B cell (primary cell): Measurements from ENCODE around the gene CACNB4. TPM values are rescaled to one million over a fixed set of nuclear protein-coding genes. Genes with fewer than 3 reads are reported as not detected.

Source experiments
- ATAC-seq: fragments of 200-7000 bp; cut with Tn5 transposase; one replicate; pipeline ENCODE4 v1.10.0; 2021; ENCODE audit warnings: low read depth, mild to moderate bottlenecking, moderate number of reproducible peaks, moderate library complexity
- CTCF ChIA-PET: fragments of 350-600 bp; sonication (Branson Sonifier 250); formaldehyde crosslinking; loops from one replicate; lab custom pipeline; 2021; ENCODE audit warnings: antibody characterized with exemption, inconsistent platforms; lab: Charles Lee
- POLR2A ChIA-PET: fragments of 350-600 bp; sonication (Branson Sonifier 250); formaldehyde crosslinking; loops from one replicate; lab custom pipeline; 2021; ENCODE audit warnings: antibody characterized with exemption; lab: Charles Lee
- DNase-seq: peaks from one replicate; pipeline ENCODE4 v3.0.0; 2013
- H2AFZ ChIP-seq: 2 replicates; pipeline ENCODE4 v1.6.1; 2012; ENCODE audit warnings: mild to moderate bottlenecking, low read depth, low read length; ENCODE audit not compliant: insufficient read depth, poor library complexity, severe bottlenecking
- H3K27ac ChIP-seq, 2 donors: 1 replicate in 1 of 2; 2 replicates in 1 of 2; pipeline ENCODE4 v1.5.1; 2012 to 2013; ENCODE audit warnings: low read length in 2 of 2, mild to moderate bottlenecking in 2 of 2, moderate library complexity in 1 of 2
- H3K27me3 ChIP-seq, 4 experiments: fragments of 200-600 bp in 1 of 4; sonication (generic) in 1 of 4; replicated peaks in 1 of 4; 1 replicate in 2 of 4; 2 replicates in 2 of 4; pipeline versions ENCODE4 v1.6.1 to v1.7.0; 2013 to 2016; ENCODE audit warnings: low read length in 3 of 4, mild to moderate bottlenecking in 2 of 4, mixed read lengths in 1 of 4, moderate library complexity in 1 of 4; ENCODE audit not compliant: insufficient read depth in 4 of 4, control insufficient read depth in 3 of 4; ENCODE audit errors: control extremely low read depth in 1 of 4
- H3K36me3 ChIP-seq, 2 experiments: replicated peaks in 1 of 2; 1 replicate in 1 of 2; 2 replicates in 1 of 2; pipeline versions ENCODE4 v1.6.1 to v1.7.1; 2013; ENCODE audit warnings: low read length in 1 of 2; ENCODE audit not compliant: insufficient read depth in 2 of 2, control insufficient read depth in 1 of 2; ENCODE audit errors: control extremely low read depth in 1 of 2, extremely low read depth in 1 of 2
- H3K4me1 ChIP-seq, 2 donors: fragments of 200-600 bp in 1 of 2; sonication (generic) in 1 of 2; 1 replicate in 1 of 2; 2 replicates in 1 of 2; pipeline versions ENCODE4 v1.5.1 to v1.6.1; 2013 to 2017; ENCODE audit warnings: low read length in 2 of 2; ENCODE audit not compliant: control insufficient read depth in 2 of 2, insufficient read depth in 2 of 2
- H3K4me2 ChIP-seq: replicated peaks from 2 replicates; pipeline ENCODE3; 2012; ENCODE audit warnings: mild to moderate bottlenecking, low read depth, low read length; ENCODE audit not compliant: poor library complexity, severe bottlenecking
- H3K4me3 ChIP-seq, 5 experiments: fragments of 200-600 bp in 1 of 5; sonication (generic) in 1 of 5; 1 replicate in 3 of 5; 2 replicates in 2 of 5; pipeline versions ENCODE4 v1.5.1 to v1.7.0; 2011 to 2016; ENCODE audit warnings: low read length in 4 of 5, mild to moderate bottlenecking in 4 of 5, low read depth in 2 of 5, control low read depth in 1 of 5, moderate library complexity in 1 of 5; ENCODE audit not compliant: insufficient read depth in 1 of 5; ENCODE audit errors: control extremely low read depth in 1 of 5, extremely low read depth in 1 of 5
- H3K79me2 ChIP-seq: fragments of 200-600 bp; sonication (generic); one replicate; pipeline ENCODE4 v1.6.0; 2016; ENCODE audit warnings: low read length; ENCODE audit not compliant: control insufficient read depth, insufficient read depth
- H3K9ac ChIP-seq: fragments of 200-600 bp; sonication (generic); 2 replicates; pipeline ENCODE4 v1.6.1; 2017; ENCODE audit warnings: mild to moderate bottlenecking, low read length, moderate library complexity
- H3K9me3 ChIP-seq, 3 donors: one replicate each; pipeline versions ENCODE4 v1.6.1 to v1.7.1; 2013; ENCODE audit warnings: low read length in 2 of 3; ENCODE audit not compliant: control insufficient read depth in 2 of 3, insufficient read depth in 1 of 3; ENCODE audit errors: control extremely low read depth in 1 of 3
- H4K20me1 ChIP-seq: 2 replicates; pipeline ENCODE4 v1.6.0; 2012; ENCODE audit warnings: mild to moderate bottlenecking, low read length; ENCODE audit not compliant: insufficient read depth, control insufficient read depth, poor library complexity, severe bottlenecking
- H3K27ac Mint-ChIP-seq: one replicate; pipeline ENCODE4 v1.8.0; 2021; ENCODE audit warnings: mixed read lengths
- H3K27me3 Mint-ChIP-seq: one replicate; pipeline ENCODE4 v1.8.0; 2021; ENCODE audit warnings: mixed read lengths
- H3K4me1 Mint-ChIP-seq: one replicate; pipeline ENCODE4 v1.8.0; 2021; ENCODE audit warnings: mixed read lengths
- H3K4me3 Mint-ChIP-seq: one replicate; pipeline ENCODE4 v1.8.0; 2021; ENCODE audit warnings: mixed read lengths
- H3K9me3 Mint-ChIP-seq: one replicate; pipeline ENCODE4 v1.8.0; 2022; ENCODE audit warnings: mixed read lengths; ENCODE audit not compliant: insufficient read depth
- EZH2 ChIP-seq: IDR thresholded peaks from 2 replicates; pipeline ENCODE4 v1.6.1; 2012; ENCODE audit warnings: borderline replicate concordance, low read depth, mild to moderate bottlenecking, moderate library complexity, low read length; ENCODE audit not compliant: insufficient read depth, poor library complexity, severe bottlenecking
- WGBS: methylation state at CpG from one replicate; pipeline ENCODE4 v1.1.5; 2013; ENCODE audit warnings: missing lambda C conversion rate; ENCODE audit not compliant: insufficient coverage; 5-methylcytosine and 5-hydroxymethylcytosine counted together
- intact Hi-C: fragments of 100-400 bp; cut with micrococcal nuclease; formaldehyde crosslinking; loops from one replicate; pipeline ENCODE4 v1.10.0; 2022
- polyA plus RNA-seq: library from polyadenylated mRNA; depleted of rRNA; stranded (reverse); fragments of >200 nt; gene quantifications from 2 replicates; pipeline ENCODE4 v1.2.3, GENCODE V29; 2012
- total RNA-seq, 2 donors: library from RNA; stranded (reverse); fragments of 120-200 nt in 1 of 2; gene quantifications; 1 replicate in 1 of 2; 2 replicates in 1 of 2; pipeline versions ENCODE4 v1.2.3 to v1.2.4, GENCODE V29; 2013 to 2022
- TF ChIP-seq, protein P1 (sequence below): fragments of 200-600 bp; IDR thresholded peaks from one replicate; pipeline ENCODE4 v1.8.0; 2022; ENCODE audit warnings: antibody characterized with exemption, mild to moderate bottlenecking

CACNB4 gene
- total and polyA plus RNA-seq, 2 donors (not counting 1 experiment from before 2014, with no cell fraction given): 0.12 to 1.4 TPM

DNA sequence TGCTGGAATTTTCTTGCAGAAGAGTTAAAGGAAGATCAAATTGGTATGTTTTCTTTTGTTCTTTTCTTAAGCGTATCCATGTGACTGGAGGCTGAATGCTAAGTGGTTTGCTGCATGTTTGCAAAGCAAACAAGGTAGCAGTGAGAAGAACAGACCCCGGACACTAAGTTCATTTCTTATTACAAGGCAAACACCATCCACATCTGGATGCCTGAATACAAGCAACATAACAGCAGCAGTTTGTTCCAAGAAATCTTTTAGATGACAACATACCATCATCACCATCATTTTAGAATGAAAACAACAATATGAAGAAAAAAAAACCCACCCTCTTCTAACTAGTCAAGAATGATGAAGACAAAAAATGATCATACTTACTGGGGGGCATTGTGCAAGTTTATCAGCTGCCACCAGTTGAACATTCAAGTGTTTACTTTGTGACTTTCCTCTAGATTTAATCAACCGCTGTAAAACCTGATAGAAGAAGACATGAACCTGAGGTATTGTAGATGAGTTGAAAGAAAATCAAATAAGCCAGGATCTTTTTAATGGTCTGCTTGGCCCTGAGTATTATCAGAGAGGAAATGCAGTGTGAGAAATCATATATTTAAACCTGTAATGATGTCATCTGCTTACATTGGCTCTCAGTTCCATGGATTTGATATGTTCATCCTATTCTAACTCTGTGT, 245.6 kb downstream of the CACNB4 start:
- Histone ChIP-seq H3K36me3 (no peaks in the 10 kb centered on the region), H3K4me3 (no peak overlapping the region), H3K79me2 (no peaks in the 10 kb centered on the region), H2AFZ (no peak overlapping the region), H4K20me1 (no peaks in the 10 kb centered on the region), H3K4me1 (no peaks in the 10 kb centered on the region), H3K9me3 (no peaks in the 10 kb centered on the region), H3K9ac (no peak overlapping the region), H3K27ac (no peak overlapping the region), H3K27me3 (no peaks in the 10 kb centered on the region), H3K4me2 (no peak overlapping the region)
- POLR2A ChIA-PET: no interaction called here
- ATAC-seq: no peak
- CTCF ChIA-PET: no interaction called here
- Mint-ChIP-seq H3K27me3 (no peaks in the 10 kb centered on the region), H3K4me1 (peaks cover 3% of the 10 kb centered on the region), H3K9me3 (no peaks in the 10 kb centered on the region), H3K27ac (no peak overlapping the region), H3K4me3 (no peak overlapping the region)
- intact Hi-C loops: no loop called here
- TF ChIP-seq, protein P1, sequence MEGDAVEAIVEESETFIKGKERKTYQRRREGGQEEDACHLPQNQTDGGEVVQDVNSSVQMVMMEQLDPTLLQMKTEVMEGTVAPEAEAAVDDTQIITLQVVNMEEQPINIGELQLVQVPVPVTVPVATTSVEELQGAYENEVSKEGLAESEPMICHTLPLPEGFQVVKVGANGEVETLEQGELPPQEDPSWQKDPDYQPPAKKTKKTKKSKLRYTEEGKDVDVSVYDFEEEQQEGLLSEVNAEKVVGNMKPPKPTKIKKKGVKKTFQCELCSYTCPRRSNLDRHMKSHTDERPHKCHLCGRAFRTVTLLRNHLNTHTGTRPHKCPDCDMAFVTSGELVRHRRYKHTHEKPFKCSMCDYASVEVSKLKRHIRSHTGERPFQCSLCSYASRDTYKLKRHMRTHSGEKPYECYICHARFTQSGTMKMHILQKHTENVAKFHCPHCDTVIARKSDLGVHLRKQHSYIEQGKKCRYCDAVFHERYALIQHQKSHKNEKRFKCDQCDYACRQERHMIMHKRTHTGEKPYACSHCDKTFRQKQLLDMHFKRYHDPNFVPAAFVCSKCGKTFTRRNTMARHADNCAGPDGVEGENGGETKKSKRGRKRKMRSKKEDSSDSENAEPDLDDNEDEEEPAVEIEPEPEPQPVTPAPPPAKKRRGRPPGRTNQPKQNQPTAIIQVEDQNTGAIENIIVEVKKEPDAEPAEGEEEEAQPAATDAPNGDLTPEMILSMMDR: no peak
- WGBS: 90% methylated on average over 2 of the region's 3 CpGs
- DNase-seq: no peak

DNA sequence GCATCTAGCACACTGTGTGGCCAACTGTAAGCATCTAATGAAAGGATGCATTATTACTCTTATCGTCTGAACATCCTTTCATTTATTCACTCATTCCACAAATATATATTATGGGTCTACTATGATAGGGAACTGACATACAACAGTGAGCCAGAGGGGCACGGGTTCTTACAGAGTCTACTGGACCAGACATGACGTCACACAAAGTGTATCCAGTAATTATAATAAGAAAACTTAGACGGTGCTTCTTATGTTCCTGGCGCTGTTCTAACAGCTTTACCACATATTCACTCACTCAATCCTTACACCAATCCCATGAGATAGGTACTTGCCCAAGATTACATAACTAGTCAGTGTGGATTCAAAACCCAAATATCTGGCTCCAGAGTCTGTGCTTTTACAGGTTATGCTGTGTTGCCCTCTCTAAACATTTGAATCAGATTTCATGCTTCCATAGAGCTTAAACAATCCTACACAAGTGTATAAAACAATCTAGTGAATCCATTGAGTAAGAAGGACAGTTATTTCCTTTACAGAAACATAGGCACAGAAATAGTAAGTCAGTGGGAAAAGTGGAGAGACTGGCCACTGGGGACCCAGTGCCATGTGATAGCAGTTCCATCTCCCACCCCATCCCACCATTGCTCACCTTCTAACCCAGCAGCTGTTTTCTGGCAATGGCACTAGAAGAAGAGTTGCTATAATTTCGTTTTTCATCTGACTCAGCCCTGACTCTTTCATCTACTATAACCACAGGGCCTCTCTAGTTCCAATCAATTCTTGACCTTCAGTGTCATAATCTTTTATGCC, 246.4 kb downstream of the CACNB4 start:
- Mint-ChIP-seq H3K9me3 (no peaks in the 10 kb centered on the region), H3K4me3 (no peak overlapping the region), H3K27me3 (no peaks in the 10 kb centered on the region), H3K27ac (no peak overlapping the region), H3K4me1 (peaks cover 3% of the 10 kb centered on the region)
- ATAC-seq (no peak), DNase-seq (no peak)
- Histone ChIP-seq H3K79me2 (no peaks in the 10 kb centered on the region), H3K4me2 (no peak overlapping the region), H3K27me3 (no peaks in the 10 kb centered on the region), H3K36me3 (no peaks in the 10 kb centered on the region), H3K9me3 (no peaks in the 10 kb centered on the region), H2AFZ (no peak overlapping the region), H3K4me3 (no peak overlapping the region), H4K20me1 (no peaks in the 10 kb centered on the region), H3K4me1 (no peaks in the 10 kb centered on the region), H3K9ac (no peak overlapping the region), H3K27ac (no peak overlapping the region)
- WGBS: 95% methylated on average over 3 of the region's 6 CpGs
- intact Hi-C loops: no loop called here
- CTCF ChIA-PET: no interaction called here
- TF ChIP-seq, protein P1: no peak
- TF ChIP-seq EZH2: no peak
- POLR2A ChIA-PET: no interaction called here
